Skeletal muscle tissue (tissue), 4 donors: Measurements from ENCODE around the gene PLA2G2A. TPM values are rescaled to one million over a fixed set of nuclear protein-coding genes. Genes with fewer than 3 reads are reported as not detected.
"Not testable (repeated sequence)": the region's sequence is repeated elsewhere in the genome, so short reads cannot be mapped to it uniquely, and the experiment has no call there.

Source experiments
- H3K27ac ChIP-seq: one replicate; pipeline ENCODE4 v1.7.0; 2013; ENCODE audit warnings: mild to moderate bottlenecking, low read depth, low read length, inconsistent platforms
- H3K27me3 ChIP-seq, 3 donors: one replicate each; pipeline ENCODE4 v1.7.0; 2013; ENCODE audit warnings: low read length in 3 of 3; ENCODE audit not compliant: control insufficient read depth in 3 of 3, insufficient read depth in 3 of 3
- H3K36me3 ChIP-seq, 3 donors: one replicate each; pipeline ENCODE4 v1.7.0; 2013; ENCODE audit warnings: low read length in 3 of 3; ENCODE audit not compliant: control insufficient read depth in 3 of 3, insufficient read depth in 3 of 3
- H3K4me1 ChIP-seq, 3 donors: one replicate each; pipeline ENCODE4 v1.7.0; 2013; ENCODE audit warnings: low read length in 3 of 3, mild to moderate bottlenecking in 3 of 3; ENCODE audit not compliant: control insufficient read depth in 3 of 3, insufficient read depth in 3 of 3
- H3K4me3 ChIP-seq, 3 donors: one replicate each; pipeline ENCODE4 v1.7.0; 2013; ENCODE audit warnings: low read length in 3 of 3
- H3K9ac ChIP-seq, 3 donors: one replicate each; pipeline ENCODE4 v1.7.0; 2013; ENCODE audit warnings: low read length in 3 of 3, mild to moderate bottlenecking in 3 of 3, moderate library complexity in 2 of 3, low read depth in 1 of 3
- H3K9me3 ChIP-seq, 3 donors: one replicate each; pipeline ENCODE4 v1.7.0; 2013; ENCODE audit warnings: low read length in 3 of 3; ENCODE audit not compliant: control insufficient read depth in 3 of 3
- total RNA-seq: library from RNA; depleted of rRNA; stranded (reverse); fragments of >200 nt; gene quantifications from one replicate; pipeline ENCODE4 v1.2.3, GENCODE V29; 2014
- donor health status: Osteomylitis.

Gene PLA2G2A
- total RNA-seq, 1 donor from 2014 or later: not detected

DNA sequence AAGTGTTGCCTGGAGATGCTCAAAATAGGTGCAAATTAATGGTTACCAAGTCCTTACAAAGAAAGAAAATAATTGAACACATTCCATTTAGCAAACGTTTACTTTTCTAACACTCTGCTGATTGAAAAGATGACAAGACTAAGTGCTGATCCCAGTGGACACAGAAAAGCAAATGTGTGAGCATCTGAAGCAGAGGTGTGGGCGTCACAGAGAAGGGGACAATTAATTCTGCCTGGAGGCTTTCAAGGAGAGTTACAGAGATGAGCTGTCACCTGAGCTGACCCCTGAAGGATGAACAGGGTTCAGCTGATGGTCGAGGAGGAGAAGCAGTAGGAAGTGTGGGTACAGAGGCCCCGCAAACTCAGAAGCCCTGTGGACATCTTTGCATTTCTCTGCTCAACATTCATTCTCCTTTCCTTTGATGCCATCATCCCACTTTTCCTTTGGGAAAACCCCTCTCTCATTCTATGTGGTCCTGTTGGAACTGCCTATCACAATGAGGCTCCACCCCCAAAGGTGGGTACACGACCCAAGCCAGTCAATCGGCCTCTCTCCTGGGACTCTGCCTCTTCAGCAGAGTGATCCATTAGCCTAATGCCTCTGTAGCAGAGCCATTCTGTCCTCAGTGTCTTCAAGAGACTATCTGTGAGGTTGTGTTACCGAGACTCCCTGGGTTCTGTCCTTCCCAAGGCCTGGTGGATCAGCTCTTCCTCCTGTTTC lies 38.8 kb downstream of the PLA2G2A start:
- no peaks in the 10 kb centered on the region for H3K36me3 ChIP-seq
- no peaks in the 10 kb centered on the region for H3K4me1 ChIP-seq
- no peak overlapping the region for H3K4me3 ChIP-seq
- H3K9me3 ChIP-seq: no peaks in the 10 kb centered on the region
- no peak overlapping the region for H3K9ac ChIP-seq
- no peak overlapping the region for H3K27ac ChIP-seq
- peaks cover 0 to 6% (median under 1%) of the 10 kb centered on the region in 3 donors for H3K27me3 ChIP-seq

DNA sequence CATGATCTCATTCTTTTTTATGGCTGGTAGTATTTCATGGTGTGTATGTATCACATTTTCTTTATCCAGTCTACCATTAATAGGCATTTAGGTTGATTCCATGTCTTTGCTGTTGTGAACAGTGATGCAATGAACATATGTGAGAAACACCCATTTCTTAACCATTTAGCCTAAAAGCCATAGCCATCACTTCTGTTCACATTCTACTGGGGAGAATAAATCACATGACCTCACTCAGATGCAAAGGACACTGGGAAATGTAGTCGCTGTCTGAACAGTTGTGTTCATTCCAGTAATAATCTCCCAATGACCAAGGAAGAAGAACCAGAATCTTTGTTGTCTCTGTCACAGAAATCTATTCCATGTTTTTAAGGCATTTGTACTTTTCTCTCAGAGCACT lies 40.9 kb downstream of the PLA2G2A start:
- Histone ChIP-seq H3K4me3 (no peak overlapping the region), H3K9ac (no peak overlapping the region), H3K9me3 (peaks cover 0 to 2% (median 0%) of the 10 kb centered on the region in 3 donors), H3K36me3 (no peaks in the 10 kb centered on the region), H3K4me1 (no peaks in the 10 kb centered on the region), H3K27ac (no peak overlapping the region), H3K27me3 (no peaks in the 10 kb centered on the region)

DNA sequence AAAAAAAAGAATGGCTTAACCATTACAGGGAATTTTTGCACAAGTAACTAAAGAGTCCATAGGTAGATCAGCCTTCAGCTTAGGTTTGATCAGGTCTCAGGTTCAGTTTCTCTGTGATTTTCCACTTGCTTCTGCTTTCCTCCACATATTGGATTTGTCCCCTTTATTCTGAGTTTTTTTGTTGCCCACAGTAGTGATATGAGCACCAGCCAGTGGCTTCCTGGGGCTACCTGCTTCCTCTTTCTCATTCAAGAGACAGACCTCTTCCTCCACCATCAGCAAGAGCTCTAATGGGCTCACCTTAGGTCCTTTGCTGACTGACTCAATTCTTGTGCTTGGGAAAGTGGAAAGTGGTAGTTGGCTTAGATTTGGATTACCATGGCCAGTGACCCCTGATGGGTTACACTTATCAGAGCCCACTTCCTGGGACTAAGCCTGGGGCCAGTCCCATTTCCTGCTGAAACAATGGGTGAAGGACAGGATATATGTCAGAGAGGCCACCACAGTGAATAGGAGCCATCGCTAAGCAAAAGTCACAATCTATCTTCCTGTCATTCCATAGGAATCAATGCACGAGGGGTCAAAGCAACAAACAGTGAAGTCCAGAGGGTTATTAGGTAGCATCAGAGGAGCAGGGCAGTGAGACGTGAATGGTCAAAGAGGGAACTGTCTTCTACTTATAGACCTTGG lies 43.2 kb downstream of the PLA2G2A start:
- no peak overlapping the region for H3K9ac ChIP-seq
- H3K27ac ChIP-seq: no peak overlapping the region
- H3K9me3 ChIP-seq: peaks cover 0 to 5% (median 3%) of the 10 kb centered on the region in 3 donors
- no peaks in the 10 kb centered on the region for H3K36me3 ChIP-seq
- no peak overlapping the region for H3K4me3 ChIP-seq
- H3K4me1 ChIP-seq: no peaks in the 10 kb centered on the region
- peaks cover 0 to 3% (median 0%) of the 10 kb centered on the region in 3 donors for H3K27me3 ChIP-seq

DNA sequence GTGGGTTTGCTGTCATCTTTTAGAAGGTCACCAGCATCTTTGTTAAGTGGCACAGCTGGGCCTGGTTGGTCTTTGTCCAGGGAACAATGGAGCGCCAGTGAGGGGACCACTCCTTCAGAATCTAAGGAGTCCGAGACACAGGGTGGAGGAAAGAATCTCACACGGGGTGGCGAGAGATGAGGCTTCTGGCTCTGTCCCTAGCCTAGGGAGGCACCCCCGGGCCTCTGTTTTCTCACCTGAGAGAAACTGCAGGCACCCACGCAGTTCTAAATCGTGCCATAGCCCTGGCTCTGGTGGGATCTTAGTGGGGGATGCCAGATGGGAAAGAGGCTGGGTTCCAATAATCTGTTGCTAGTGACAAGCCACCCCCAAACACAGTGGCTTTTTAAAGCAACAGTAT lies 45.1 kb downstream of the PLA2G2A start:
- H3K4me1 ChIP-seq: no peaks in the 10 kb centered on the region
- no peaks in the 10 kb centered on the region for H3K36me3 ChIP-seq
- no peak overlapping the region for H3K4me3 ChIP-seq
- H3K9ac ChIP-seq: no peak overlapping the region
- no peak overlapping the region for H3K27ac ChIP-seq
- peaks cover 0 to 10% (median 6%) of the 10 kb centered on the region in 3 donors for H3K9me3 ChIP-seq
- H3K27me3 ChIP-seq: peaks cover 0 to 3% (median 0%) of the 10 kb centered on the region in 3 donors

DNA sequence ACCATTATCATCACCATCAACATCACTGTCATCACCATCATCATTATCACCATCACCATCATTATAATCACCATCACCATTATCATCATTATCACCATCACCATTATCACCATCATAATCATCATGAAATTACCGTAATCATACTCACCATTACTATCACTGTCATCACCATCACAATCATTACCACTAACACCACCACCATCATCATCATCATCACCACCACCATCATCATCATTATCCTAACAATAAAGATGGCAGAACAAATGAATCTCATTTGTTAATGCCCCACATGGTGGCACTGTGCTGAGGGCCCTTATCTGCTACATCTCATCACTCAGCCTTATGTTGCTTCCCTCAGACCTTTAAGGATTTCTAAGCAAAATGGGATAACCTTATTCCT lies 46.6 kb downstream of the PLA2G2A start:
- Histone ChIP-seq H3K4me3 (no peak overlapping the region), H3K4me1 (no peaks in the 10 kb centered on the region), H3K9ac (no peak overlapping the region), H3K27ac (no peak overlapping the region), H3K36me3 (no peaks in the 10 kb centered on the region), H3K27me3 (peaks cover 0 to 3% (median 0%) of the 10 kb centered on the region in 3 donors), H3K9me3 (peaks cover 0 to 10% (median 6%) of the 10 kb centered on the region in 3 donors)

DNA sequence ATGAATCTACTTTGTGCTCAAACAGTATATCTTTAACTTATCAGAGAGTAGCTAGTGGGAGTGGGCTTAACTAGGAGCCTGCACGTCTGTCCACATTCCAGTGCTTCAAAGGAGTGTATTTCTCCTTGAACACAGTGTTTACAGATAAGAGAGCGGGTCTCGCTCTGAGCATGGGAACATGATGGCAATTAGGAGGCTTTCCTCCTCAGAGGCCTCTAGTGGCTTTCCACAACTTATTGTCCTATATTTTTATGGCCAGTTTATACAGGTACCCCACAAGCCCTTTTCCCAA lies 52.3 kb downstream of the PLA2G2A start:
- not testable (repeated sequence) for H3K27ac ChIP-seq, H3K4me3 ChIP-seq, H3K36me3 ChIP-seq, H3K4me1 ChIP-seq, H3K9ac ChIP-seq, H3K9me3 ChIP-seq
- H3K27me3 ChIP-seq: peaks cover 0 to 21% (median 13%) of the 10 kb centered on the region in 3 donors

DNA sequence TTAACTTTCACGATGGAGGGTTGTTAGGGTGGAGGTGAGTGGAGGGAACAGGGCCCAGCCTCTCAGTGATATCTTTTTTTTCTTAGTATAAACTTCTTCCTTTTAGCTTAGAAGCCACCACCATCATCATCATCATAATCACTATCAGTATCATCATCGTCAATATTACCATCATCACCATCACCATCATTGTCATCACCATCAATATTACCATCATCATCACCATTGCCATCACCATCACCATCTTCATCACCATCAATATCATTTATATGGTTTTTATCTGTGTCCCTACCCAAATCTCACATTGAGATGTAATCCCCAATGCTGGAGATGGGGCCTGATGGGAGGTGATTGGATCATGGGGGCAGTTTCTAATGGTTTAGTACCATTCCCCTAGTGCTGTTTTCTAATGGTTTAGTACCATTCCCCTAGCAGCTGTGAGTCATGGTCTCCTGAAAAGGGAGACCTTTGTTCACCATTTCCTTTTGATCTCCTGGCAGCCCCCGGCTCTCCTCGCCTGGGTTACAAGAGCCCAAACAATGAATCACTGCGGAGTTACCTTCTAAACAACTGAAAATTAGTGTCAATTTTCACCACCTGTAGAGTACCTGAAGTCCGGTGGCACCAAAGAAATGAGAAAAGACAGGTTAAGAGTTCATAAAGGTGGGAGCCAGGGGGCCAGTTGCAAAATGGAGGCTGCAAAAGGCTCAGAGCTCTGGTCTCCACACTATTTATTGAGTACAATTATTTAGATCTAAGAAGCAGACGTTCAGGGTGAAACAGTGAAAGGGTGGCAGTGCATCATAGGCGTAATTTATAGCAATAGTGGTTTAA lies 52.9 kb downstream of the PLA2G2A start:
- Histone ChIP-seq H3K27ac (no peak overlapping the region), H3K4me3 (no peak overlapping the region), H3K9me3 (peaks cover 0 to 6% (median 4%) of the 10 kb centered on the region in 3 donors), H3K27me3 (peaks cover 0 to 25% (median 13%) of the 10 kb centered on the region in 3 donors), H3K36me3 (no peaks in the 10 kb centered on the region), H3K9ac (no peak overlapping the region), H3K4me1 (no peaks in the 10 kb centered on the region)

Other genes starting within 250 kb of the PLA2G2A start
- 2.6 TPM for gene TMCO4, start 179.7 kb downstream of the PLA2G2A start, total RNA-seq
- not detected for gene RNF186, start 164.3 kb downstream of the PLA2G2A start, total RNA-seq
- 4.2 TPM for gene OTUD3, start 97.2 kb downstream of the PLA2G2A start, total RNA-seq
- not detected for gene PLA2G2E, start 56.0 kb downstream of the PLA2G2A start, total RNA-seq
- 0.52 TPM for gene PLA2G5, start 90.6 kb upstream of the PLA2G2A start, total RNA-seq
- gene PLA2G2D, start 139.9 kb upstream of the PLA2G2A start, total RNA-seq: not detected
- not detected for gene PLA2G2F, start 159.7 kb upstream of the PLA2G2A start, total RNA-seq
- 0.52 TPM for gene UBXN10, start 206.5 kb upstream of the PLA2G2A start, total RNA-seq
- not detected for gene PLA2G2C, start 206.9 kb upstream of the PLA2G2A start, total RNA-seq